ENCODE data around the gene TSHZ2.

- TF ChIP-seq CTCF (IDR thresholded peaks at IDR 0.05; ENCODE audit: insufficient read depth, low read depth, low read length) (no peak), EZH2 (IDR thresholded peaks at IDR 0.05; ENCODE audit: insufficient read depth, low read length) (no peak)
These were observed 416.0 kb downstream of the TSHZ2 start for GRCh38 chr20:53387983-53388675.

All from astrocyte (in vitro differentiated cells and primary cell).